Measurements from ENCODE around the gene PDZRN3.

GRCh38 chr3:73571238-73571794, 53.4 kb downstream of the PDZRN3 start:
- no peak for TF ChIP-seq POLR2A (IDR thresholded peaks at IDR 0.05)
- TF ChIP-seq, protein P1, sequence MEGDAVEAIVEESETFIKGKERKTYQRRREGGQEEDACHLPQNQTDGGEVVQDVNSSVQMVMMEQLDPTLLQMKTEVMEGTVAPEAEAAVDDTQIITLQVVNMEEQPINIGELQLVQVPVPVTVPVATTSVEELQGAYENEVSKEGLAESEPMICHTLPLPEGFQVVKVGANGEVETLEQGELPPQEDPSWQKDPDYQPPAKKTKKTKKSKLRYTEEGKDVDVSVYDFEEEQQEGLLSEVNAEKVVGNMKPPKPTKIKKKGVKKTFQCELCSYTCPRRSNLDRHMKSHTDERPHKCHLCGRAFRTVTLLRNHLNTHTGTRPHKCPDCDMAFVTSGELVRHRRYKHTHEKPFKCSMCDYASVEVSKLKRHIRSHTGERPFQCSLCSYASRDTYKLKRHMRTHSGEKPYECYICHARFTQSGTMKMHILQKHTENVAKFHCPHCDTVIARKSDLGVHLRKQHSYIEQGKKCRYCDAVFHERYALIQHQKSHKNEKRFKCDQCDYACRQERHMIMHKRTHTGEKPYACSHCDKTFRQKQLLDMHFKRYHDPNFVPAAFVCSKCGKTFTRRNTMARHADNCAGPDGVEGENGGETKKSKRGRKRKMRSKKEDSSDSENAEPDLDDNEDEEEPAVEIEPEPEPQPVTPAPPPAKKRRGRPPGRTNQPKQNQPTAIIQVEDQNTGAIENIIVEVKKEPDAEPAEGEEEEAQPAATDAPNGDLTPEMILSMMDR (IDR thresholded peaks at IDR 0.05) = no peak
